ENCODE data around the gene LCE3A. TPM values are rescaled to one million over a fixed set of nuclear protein-coding genes. Genes with fewer than 3 reads are reported as not detected.

The LCE3A gene
- total RNA-seq, 1 donor from 2014 or later = not detected

GRCh38 chr1:152577168-152577567, 45.7 kb downstream of the LCE3A start:
- no peak for DNase-seq (ENCODE audit: low read depth in 2 of 2)

Other genes with a start within 250 kb of the LCE3A start
- gene CRNN, start 208.8 kb downstream of the LCE3A start, total RNA-seq = not detected in 2 replicates
- not detected in 2 replicates for gene LCE5A, start 112.3 kb downstream of the LCE3A start, total RNA-seq
- gene CRCT1, start 108.6 kb downstream of the LCE3A start, total RNA-seq = not detected in 2 replicates
- not detected in 2 replicates for gene LCE3E, start 56.3 kb downstream of the LCE3A start, total RNA-seq
- gene LCE3D, start 42.6 kb downstream of the LCE3A start, total RNA-seq = not detected in 2 replicates
- gene LCE3C, start 22.9 kb downstream of the LCE3A start, total RNA-seq = not detected in 2 replicates
- gene LCE3B, start 9.3 kb downstream of the LCE3A start, total RNA-seq = not detected in 2 replicates
- gene LCE2D, start 40.3 kb upstream of the LCE3A start, total RNA-seq = not detected in 2 replicates
- not detected in 2 replicates for gene LCE2C, start 52.2 kb upstream of the LCE3A start, total RNA-seq
- gene LCE2B, start 63.0 kb upstream of the LCE3A start, total RNA-seq = not detected in 2 replicates
- gene LCE2A, start 75.2 kb upstream of the LCE3A start, total RNA-seq = not detected in 2 replicates
- not detected in 2 replicates for gene LCE4A, start 85.1 kb upstream of the LCE3A start, total RNA-seq
- gene KPRP, start 134.9 kb upstream of the LCE3A start, total RNA-seq = not detected in 2 replicates
- not detected in 2 replicates for gene LCE1F, start 152.0 kb upstream of the LCE3A start, total RNA-seq
- not detected in 2 replicates for gene LCE1E, start 163.2 kb upstream of the LCE3A start, total RNA-seq
- gene LCE1D, start 173.6 kb upstream of the LCE3A start, total RNA-seq = not detected in 2 replicates
- not detected in 2 replicates for gene LCE1C, start 183.5 kb upstream of the LCE3A start, total RNA-seq
- not detected in 2 replicates for gene LCE1B, start 188.9 kb upstream of the LCE3A start, total RNA-seq
- not detected in 2 replicates for gene LCE1A, start 204.4 kb upstream of the LCE3A start, total RNA-seq
- not detected in 2 replicates for gene LCE6A, start 219.8 kb upstream of the LCE3A start, total RNA-seq
- not detected in 2 replicates for gene LCE7A, start 236.9 kb upstream of the LCE3A start, total RNA-seq

Measured in lung microvascular endothelial cell (primary cell).